Naive thymus-derived CD8-positive, alpha-beta T cell (primary cell): ENCODE results near the gene APOC3. TPM values are rescaled to one million over a fixed set of nuclear protein-coding genes. Genes with fewer than 3 reads are reported as not detected.
A peak's percentile ranks its signal among the peaks of the same experiment; 100 is the strongest.

Experiments used
- ATAC-seq, 2 donors: fragments of 150-1000 bp; cut with Tn5 transposase in 1 of 2; sonication (Bioruptor Pico), chemical (Tn5 transposase) in 1 of 2; 1 replicate in 1 of 2; 2 replicates in 1 of 2; pipeline ENCODE4 v1.10.0; 2021; ENCODE audit warnings: mild to moderate bottlenecking in 2 of 2, moderate library complexity in 2 of 2
- POLR2A ChIA-PET: fragments of 350-600 bp; sonication (Branson Sonifier 250); formaldehyde crosslinking; loops from one replicate; lab custom pipeline; 2021; ENCODE audit warnings: antibody characterized with exemption; lab: Charles Lee
- DNase-seq, 10 donors: peaks; one replicate each; pipeline versions ENCODE4 v3.0.0 to v3.0.0-alpha.2; 2020 to 2022
- H3K27ac Mint-ChIP-seq, 10 donors: one replicate each; pipeline ENCODE4 v1.8.0; 2020 to 2022; ENCODE audit warnings: mild to moderate bottlenecking in 10 of 10, mixed read lengths in 10 of 10, moderate library complexity in 4 of 10, inconsistent platforms in 1 of 10
- H3K27me3 Mint-ChIP-seq, 5 donors: one replicate each; pipeline ENCODE4 v1.8.0; 2021 to 2022; ENCODE audit warnings: mixed read lengths in 5 of 5
- H3K36me3 Mint-ChIP-seq, 3 donors: one replicate each; pipeline ENCODE4 v1.8.0; 2020 to 2022; ENCODE audit warnings: mixed read lengths in 3 of 3, mild to moderate bottlenecking in 2 of 3, inconsistent platforms in 1 of 3
- H3K4me1 Mint-ChIP-seq, 4 donors: one replicate each; pipeline ENCODE4 v1.8.0; 2021 to 2022; ENCODE audit warnings: mixed read lengths in 4 of 4
- H3K4me3 Mint-ChIP-seq, 10 donors: one replicate each; pipeline ENCODE4 v1.8.0; 2020 to 2022; ENCODE audit warnings: mild to moderate bottlenecking in 10 of 10, mixed read lengths in 10 of 10, moderate library complexity in 6 of 10, inconsistent platforms in 1 of 10
- H3K9me3 Mint-ChIP-seq, 9 donors: one replicate each; pipeline ENCODE4 v1.8.0; 2020 to 2022; ENCODE audit warnings: mixed read lengths in 9 of 9, mild to moderate bottlenecking in 3 of 9, inconsistent platforms in 1 of 9, moderate library complexity in 1 of 9
- polyA plus RNA-seq, 3 donors: library from polyadenylated mRNA; unstranded; fragments of 300-500 nt; fragmentation: Illumina TruSeq; gene quantifications; one replicate each; pipeline ENCODE4 v1.2.3, GENCODE V29; 2021
- total RNA-seq, 8 experiments: library from RNA in 2 of 8; stranded (reverse) in 2 of 8; gene quantifications; one replicate each; pipeline ENCODE4 v1.2.3 and lab custom pipeline; 2021 to 2026

The APOC3 gene
- not detected for total RNA-seq
- polyA plus RNA-seq, result not detected
- total RNA-seq (lab: John Stamatoyannopoulos, UW), result 0 reads per million in 6 experiments

GRCh38 chr11:116829525-116830183, at the start of gene APOC3:
TSS of gene APOC3 (plus strand) at chr11:116829907. CDS start at chr11:116830583, 676 bp downstream.
- ATAC-seq (no peak), DNase-seq (no peak)
- Mint-ChIP-seq H3K4me3 (no peak within 1 kb of the TSS), H3K27ac (no peak within 1 kb of the TSS), H3K9me3 (no peaks in the 10 kb centered on the region), H3K27me3 (no peaks in the 10 kb centered on the region), H3K4me1 (peaks cover under 1 to 4% (median under 1%) of the 10 kb centered on the region in 4 donors), H3K36me3 (no peaks in the 10 kb centered on the region)
- POLR2A ChIA-PET, result no interaction called here

- peak overlapping the region in 4 of 10 donors; percentile 13 to 51 (median 42) for H3K27ac Mint-ChIP-seq
- H3K4me3 Mint-ChIP-seq, result no peak overlapping the region
- H3K27me3 Mint-ChIP-seq, result no peaks in the 10 kb centered on the region
- no peaks in the 10 kb centered on the region for H3K9me3 Mint-ChIP-seq
- DNase-seq (no peak), ATAC-seq (no peak)
- H3K36me3 Mint-ChIP-seq, result peaks cover 0 to 89% (median 29%) of the 10 kb centered on the region in 3 donors
- H3K4me1 Mint-ChIP-seq, result peaks cover 11 to 47% (median 36%) of the 10 kb centered on the region in 4 donors
- POLR2A ChIA-PET, result interaction anchor here (0.6 kb wide), 1 partner anchor 323 kb away, joined by 3 read pairs; no protein-coding TSS in a partner anchor
These were observed 47.0 kb upstream of the APOC3 start for GRCh38 chr11:116782728-116783127.

GRCh38 chr11:116786326-116786725, 43.4 kb upstream of the APOC3 start:
- peaks cover 0 to 5% (median 0%) of the 10 kb centered on the region in 5 donors for H3K27me3 Mint-ChIP-seq
- ATAC-seq (no peak), DNase-seq (no peak)
- H3K36me3 Mint-ChIP-seq, result peaks cover 0 to 57% (median 18%) of the 10 kb centered on the region in 3 donors
- peaks cover 21 to 56% (median 48%) of the 10 kb centered on the region in 4 donors for H3K4me1 Mint-ChIP-seq
- peaks cover 0 to 2% (median 0%) of the 10 kb centered on the region in 9 donors for H3K9me3 Mint-ChIP-seq
- peak overlapping the region in 8 of 10 donors; percentile 17 to 100 (median 87) for H3K27ac Mint-ChIP-seq
- H3K4me3 Mint-ChIP-seq, result peak overlapping the region; percentile 75 to 99 (median 97)
- POLR2A ChIA-PET, result interaction anchor here (0.9 to 4.0 kb wide), 5 partner anchors 12 to 68 kb away, joined by 3 to 66 read pairs (median 14); partner anchors contain the start of genes APOA4 and BUD13

- H3K4me1 Mint-ChIP-seq, result peaks cover 19 to 56% (median 47%) of the 10 kb centered on the region in 4 donors
- POLR2A ChIA-PET, result interaction anchor here (0.9 to 4.0 kb wide), 7 partner anchors 13 to 392 kb away, joined by 3 to 66 read pairs (median 8); partner anchors contain the start of genes APOA4, BUD13, SIDT2 and SIK3
- peaks cover 0 to 2% (median 0%) of the 10 kb centered on the region in 9 donors for H3K9me3 Mint-ChIP-seq
- H3K27ac Mint-ChIP-seq, result peak overlapping the region; percentile 75 to 100 (median 94)
- peaks cover 0 to 51% (median 18%) of the 10 kb centered on the region in 3 donors for H3K36me3 Mint-ChIP-seq
- peak overlapping the region; percentile 75 to 99 (median 97) for H3K4me3 Mint-ChIP-seq
- no peak for DNase-seq
- no peak for ATAC-seq
- peaks cover 0 to 5% (median 0%) of the 10 kb centered on the region in 5 donors for H3K27me3 Mint-ChIP-seq
These were observed 42.7 kb upstream of the APOC3 start for GRCh38 chr11:116786966-116787365.

GRCh38 chr11:116787436-116787785, 42.3 kb upstream of the APOC3 start:
- DNase-seq (peak in 2 of 10 donors; percentile 2 to 14), ATAC-seq (peak; percentile 5 to 21)
- peaks cover 20 to 56% (median 45%) of the 10 kb centered on the region in 4 donors for H3K4me1 Mint-ChIP-seq
- H3K27ac Mint-ChIP-seq, result peak overlapping the region; percentile 83 to 100 (median 94)
- peaks cover 0 to 46% (median 14%) of the 10 kb centered on the region in 3 donors for H3K36me3 Mint-ChIP-seq
- POLR2A ChIA-PET, result interaction anchor here (0.6 to 4.0 kb wide), 8 partner anchors 14 to 443 kb away, joined by 4 to 66 read pairs (median 8); partner anchors contain the start of genes APOA4, BUD13, SIDT2 and SIK3
- H3K4me3 Mint-ChIP-seq, result peak overlapping the region; percentile 75 to 99 (median 97)
- H3K9me3 Mint-ChIP-seq, result peaks cover 0 to 2% (median 0%) of the 10 kb centered on the region in 9 donors
- peaks cover 0 to 5% (median 0%) of the 10 kb centered on the region in 5 donors for H3K27me3 Mint-ChIP-seq

GRCh38 chr11:116787786-116788486, 41.8 kb upstream of the APOC3 start, which contains the start of gene ZPR1:
TSS of gene ZPR1 (minus strand) at chr11:116788023. CDS start at chr11:116787990, 33 bp downstream.
- ATAC-seq, result peak; percentile 84 to 87
- peaks cover 20 to 56% (median 44%) of the 10 kb centered on the region in 4 donors for H3K4me1 Mint-ChIP-seq
- POLR2A ChIA-PET, result interaction anchor here (0.6 to 4.0 kb wide), 8 partner anchors 14 to 442 kb away, joined by 4 to 66 read pairs (median 8); partner anchors contain the start of genes APOA4, BUD13, SIDT2 and SIK3

GRCh38 chr11:116788534-116788933, 41.2 kb upstream of the APOC3 start:
- Mint-ChIP-seq H3K9me3 (peaks cover 0 to 2% (median 0%) of the 10 kb centered on the region in 9 donors), H3K27me3 (peaks cover 0 to 5% (median 0%) of the 10 kb centered on the region in 5 donors), H3K27ac (peak overlapping the region; percentile 86 to 100 (median 98)), H3K36me3 (peaks cover 0 to 35% (median 13%) of the 10 kb centered on the region in 3 donors), H3K4me3 (peak overlapping the region; percentile 75 to 99 (median 97)), H3K4me1 (peaks cover 20 to 51% (median 41%) of the 10 kb centered on the region in 4 donors)
- ATAC-seq (no peak), DNase-seq (no peak)
- POLR2A ChIA-PET, result interaction anchor here (1.5 to 4.0 kb wide), 6 partner anchors 15 to 442 kb away, joined by 5 to 66 read pairs (median 11); partner anchors contain the start of genes BUD13, SIDT2 and SIK3

More at GRCh38 chr11:116787786-116788486, 41.8 kb upstream of the APOC3 start, which contains the start of gene ZPR1:
- Mint-ChIP-seq H3K4me3 (peak within 1 kb of the TSS; percentile 75 to 99 (median 97)), H3K36me3 (peaks cover 0 to 41% (median 14%) of the 10 kb centered on the region in 3 donors), H3K27me3 (peaks cover 0 to 5% (median 0%) of the 10 kb centered on the region in 5 donors), H3K9me3 (peaks cover 0 to 2% (median 0%) of the 10 kb centered on the region in 9 donors), H3K27ac (peak within 1 kb of the TSS; percentile 86 to 100 (median 98))
- DNase-seq, result peak; percentile 71 to 91 (median 84)

- Mint-ChIP-seq H3K9me3 (peaks cover 0 to 2% (median 0%) of the 10 kb centered on the region in 9 donors), H3K27ac (peak overlapping the region in 9 of 10 donors; percentile 4 to 100 (median 97)), H3K4me1 (peaks cover 20 to 51% (median 41%) of the 10 kb centered on the region in 4 donors), H3K4me3 (peak overlapping the region in 9 of 10 donors; percentile 53 to 99 (median 95)), H3K36me3 (peaks cover 0 to 32% (median 12%) of the 10 kb centered on the region in 3 donors), H3K27me3 (peaks cover 0 to 5% (median 0%) of the 10 kb centered on the region in 5 donors)
- no peak for DNase-seq
- no peak for ATAC-seq
- POLR2A ChIA-PET, result interaction anchor here (0.6 to 4.0 kb wide), 5 partner anchors 11 to 441 kb away, joined by 3 to 66 read pairs (median 8); partner anchors contain the start of genes APOA1 and BUD13
These were observed 40.7 kb upstream of the APOC3 start for GRCh38 chr11:116788975-116789374.

GRCh38 chr11:116790167-116791001, 39.3 kb upstream of the APOC3 start:
- no peak for DNase-seq
- H3K27ac Mint-ChIP-seq, result peak overlapping the region in 3 of 10 donors; percentile 65 to 88 (median 83)
- H3K36me3 Mint-ChIP-seq, result peaks cover 0 to 18% (median 0%) of the 10 kb centered on the region in 3 donors
- POLR2A ChIA-PET, result interaction anchor here (1.7 to 3.5 kb wide), 4 partner anchors 17 to 308 kb away, joined by 7 to 29 read pairs (median 12); partner anchors contain the start of genes APOA1, BUD13 and SIK3
- H3K4me1 Mint-ChIP-seq, result peaks cover 20 to 42% (median 33%) of the 10 kb centered on the region in 4 donors
- peaks cover 0 to 5% (median 0%) of the 10 kb centered on the region in 5 donors for H3K27me3 Mint-ChIP-seq
- no peak for ATAC-seq
- H3K4me3 Mint-ChIP-seq, result peak overlapping the region in 4 of 10 donors; percentile 4 to 73 (median 44)
- peaks cover 0 to 2% (median 0%) of the 10 kb centered on the region in 9 donors for H3K9me3 Mint-ChIP-seq

GRCh38 chr11:116791002-116791812, 38.5 kb upstream of the APOC3 start:
- peak; percentile 54 to 60 for ATAC-seq
- peak overlapping the region in 7 of 10 donors; percentile 52 to 88 (median 77) for H3K27ac Mint-ChIP-seq
- H3K4me1 Mint-ChIP-seq, result peaks cover 20 to 35% (median 27%) of the 10 kb centered on the region in 4 donors
- H3K4me3 Mint-ChIP-seq, result peak overlapping the region in 9 of 10 donors; percentile 4 to 84 (median 44)
- H3K9me3 Mint-ChIP-seq, result peaks cover 0 to 2% (median 0%) of the 10 kb centered on the region in 9 donors
- DNase-seq, result peak; percentile 58 to 85 (median 75)
- H3K27me3 Mint-ChIP-seq, result peaks cover 0 to 5% (median 0%) of the 10 kb centered on the region in 5 donors
- peaks cover 0 to 11% (median 0%) of the 10 kb centered on the region in 3 donors for H3K36me3 Mint-ChIP-seq
- POLR2A ChIA-PET, result interaction anchor here (0.6 to 3.5 kb wide), 7 partner anchors 18 to 315 kb away, joined by 3 to 29 read pairs (median 7); partner anchors contain the start of genes APOA1, BUD13 and SIK3
